Cardiac muscle cell (in vitro differentiated cells and primary cell): ENCODE data around the gene CCDC33. TPM values are rescaled to one million over a fixed set of nuclear protein-coding genes. Genes with fewer than 3 reads are reported as not detected.

Experiments used
- DNase-seq, 2 donors: peaks; one replicate each; pipeline versions ENCODE4 v3.0.0 to v3.0.0-alpha.2; 2010 to 2017; ENCODE audit warnings: low read depth in 1 of 2, low spot score in 1 of 2
- H3K27ac ChIP-seq: fragments of 200-600 bp; sonication (generic); 2 replicates; pipeline ENCODE4 v1.5.1; 2016
- H3K27me3 ChIP-seq: fragments of 200-600 bp; sonication (generic); 2 replicates; pipeline ENCODE4 v1.6.0; 2016; ENCODE audit warnings: control low read depth
- H3K36me3 ChIP-seq: fragments of 200-600 bp; sonication (generic); 2 replicates; pipeline ENCODE4 v1.5.1; 2016; ENCODE audit warnings: control low read depth
- H3K4me1 ChIP-seq: fragments of 200-600 bp; sonication (generic); 2 replicates; pipeline ENCODE4 v1.8.1; 2017; ENCODE audit warnings: low read depth, mild to moderate bottlenecking, mixed run types
- H3K4me3 ChIP-seq: fragments of 200-600 bp; sonication (generic); 2 replicates; pipeline ENCODE4 v1.5.1; 2016; ENCODE audit warnings: mild to moderate bottlenecking
- H3K9me3 ChIP-seq: fragments of 200-600 bp; sonication (generic); 2 replicates; pipeline ENCODE4 v1.5.1; 2017; ENCODE audit warnings: low read depth, mild to moderate bottlenecking, control low read depth
- polyA plus RNA-seq: library from polyadenylated mRNA; unstranded; fragments of >200 nt; fragmentation: Nextera tagmentation; extraction: Ambion mirVana; gene quantifications from 2 replicates; pipeline ENCODE4 v1.2.1, GENCODE V29; 2016
- total RNA-seq: library from RNA; depleted of rRNA; stranded (reverse); fragments of >200 nt; gene quantifications from 2 replicates; pipeline ENCODE4 v1.2.3, GENCODE V29; 2016
- TF ChIP-seq, protein P1 (sequence below): IDR thresholded peaks from 2 replicates; pipeline ENCODE4 v1.5.1; 2012; ENCODE audit warnings: low read depth, mild to moderate bottlenecking, low read length

The CCDC33 gene
- total and polyA plus RNA-seq, 2 experiments from 2014 or later = 3.1 to 9.5 TPM

DNA sequence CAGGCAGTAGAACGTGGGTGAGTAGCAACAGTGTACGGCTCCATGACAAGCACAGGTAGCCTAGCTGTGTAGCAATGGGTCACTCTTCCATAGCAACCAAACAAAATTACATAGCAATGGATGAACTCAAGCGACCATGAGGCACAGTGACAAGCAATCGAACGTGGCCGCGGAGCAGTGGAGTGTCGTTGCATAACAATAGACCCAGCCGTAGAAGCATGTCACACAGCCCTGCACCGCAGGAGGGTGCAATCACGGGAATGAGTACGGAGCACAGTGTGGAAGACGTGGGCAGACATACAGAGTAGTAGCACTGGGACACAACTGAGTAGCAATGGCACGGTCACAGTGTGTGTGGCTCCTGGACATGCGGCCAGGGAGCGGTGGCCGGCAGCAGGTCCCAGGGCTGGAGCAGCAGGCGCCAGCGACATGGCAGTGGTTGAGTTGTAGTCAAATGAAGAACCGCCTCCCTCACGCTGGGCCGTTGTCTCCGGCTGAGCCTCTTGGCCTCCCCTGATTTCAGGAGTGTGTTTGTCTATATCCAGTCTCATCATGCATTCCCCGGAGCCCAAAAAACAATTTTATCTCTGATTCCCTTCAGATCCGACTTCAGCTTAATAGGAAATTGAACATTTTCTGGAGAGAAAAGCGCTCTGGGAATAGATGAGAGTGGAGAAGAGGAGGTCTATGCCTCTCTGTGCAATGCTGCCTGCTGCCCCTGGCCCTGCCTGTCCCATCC lies 64.1 kb downstream of the CCDC33 start:
- TF ChIP-seq, protein P1, sequence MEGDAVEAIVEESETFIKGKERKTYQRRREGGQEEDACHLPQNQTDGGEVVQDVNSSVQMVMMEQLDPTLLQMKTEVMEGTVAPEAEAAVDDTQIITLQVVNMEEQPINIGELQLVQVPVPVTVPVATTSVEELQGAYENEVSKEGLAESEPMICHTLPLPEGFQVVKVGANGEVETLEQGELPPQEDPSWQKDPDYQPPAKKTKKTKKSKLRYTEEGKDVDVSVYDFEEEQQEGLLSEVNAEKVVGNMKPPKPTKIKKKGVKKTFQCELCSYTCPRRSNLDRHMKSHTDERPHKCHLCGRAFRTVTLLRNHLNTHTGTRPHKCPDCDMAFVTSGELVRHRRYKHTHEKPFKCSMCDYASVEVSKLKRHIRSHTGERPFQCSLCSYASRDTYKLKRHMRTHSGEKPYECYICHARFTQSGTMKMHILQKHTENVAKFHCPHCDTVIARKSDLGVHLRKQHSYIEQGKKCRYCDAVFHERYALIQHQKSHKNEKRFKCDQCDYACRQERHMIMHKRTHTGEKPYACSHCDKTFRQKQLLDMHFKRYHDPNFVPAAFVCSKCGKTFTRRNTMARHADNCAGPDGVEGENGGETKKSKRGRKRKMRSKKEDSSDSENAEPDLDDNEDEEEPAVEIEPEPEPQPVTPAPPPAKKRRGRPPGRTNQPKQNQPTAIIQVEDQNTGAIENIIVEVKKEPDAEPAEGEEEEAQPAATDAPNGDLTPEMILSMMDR = no peak

DNA sequence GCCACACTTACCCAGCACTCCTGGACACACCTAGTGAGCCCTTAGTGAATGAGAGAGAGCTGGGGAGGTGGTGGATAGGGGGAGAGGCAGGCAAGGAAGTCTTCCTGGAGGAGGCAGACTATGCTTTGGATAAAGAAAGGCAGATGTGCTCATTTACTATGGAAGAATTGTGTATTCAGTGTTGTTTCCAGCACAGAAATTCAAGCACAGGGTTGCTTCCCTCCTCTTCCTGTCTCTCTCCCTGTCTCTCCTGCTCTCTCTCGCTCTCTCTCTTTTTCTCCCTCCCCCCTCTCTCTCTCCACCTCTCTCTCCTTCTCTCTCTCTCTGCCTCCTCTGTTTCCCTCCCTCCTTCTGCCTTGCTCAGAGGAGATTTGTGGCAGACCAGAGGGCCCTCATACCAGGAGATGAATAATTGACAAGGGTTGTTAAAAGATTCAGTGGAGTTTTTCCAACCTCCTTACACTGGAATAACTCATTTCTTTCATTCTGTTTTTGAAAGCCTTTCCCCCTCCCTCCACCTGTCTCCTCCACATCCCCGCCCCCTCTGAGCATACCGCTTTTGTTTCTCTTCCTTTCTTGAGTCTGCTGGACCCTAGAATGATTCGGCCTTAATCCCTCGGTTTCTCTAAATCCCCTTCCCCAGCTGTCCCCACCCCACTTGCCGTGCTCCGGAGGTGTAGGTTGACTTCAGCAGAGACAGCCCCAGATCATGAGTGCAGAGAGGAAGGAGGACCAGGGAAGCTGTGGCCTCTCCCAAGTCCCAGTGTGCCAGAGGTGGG lies 65.6 kb downstream of the CCDC33 start:
- DNase-seq = no peak
- Histone ChIP-seq H3K36me3 (no peaks in the 10 kb centered on the region), H3K4me3 (no peak overlapping the region), H3K4me1 (peaks cover 4% of the 10 kb centered on the region), H3K9me3 (no peaks in the 10 kb centered on the region), H3K27ac (no peak overlapping the region), H3K27me3 (peaks cover 19% of the 10 kb centered on the region)
- TF ChIP-seq, protein P1 = no peak

More for the DNA sequence above, 64.1 kb downstream of the CCDC33 start:
- no peak overlapping the region for H3K4me3 ChIP-seq
- no peaks in the 10 kb centered on the region for H3K9me3 ChIP-seq
- no peak overlapping the region for H3K27ac ChIP-seq
- no peaks in the 10 kb centered on the region for H3K36me3 ChIP-seq
- peaks cover 19% of the 10 kb centered on the region for H3K27me3 ChIP-seq
- DNase-seq = no peak
- peaks cover 4% of the 10 kb centered on the region for H3K4me1 ChIP-seq

DNA sequence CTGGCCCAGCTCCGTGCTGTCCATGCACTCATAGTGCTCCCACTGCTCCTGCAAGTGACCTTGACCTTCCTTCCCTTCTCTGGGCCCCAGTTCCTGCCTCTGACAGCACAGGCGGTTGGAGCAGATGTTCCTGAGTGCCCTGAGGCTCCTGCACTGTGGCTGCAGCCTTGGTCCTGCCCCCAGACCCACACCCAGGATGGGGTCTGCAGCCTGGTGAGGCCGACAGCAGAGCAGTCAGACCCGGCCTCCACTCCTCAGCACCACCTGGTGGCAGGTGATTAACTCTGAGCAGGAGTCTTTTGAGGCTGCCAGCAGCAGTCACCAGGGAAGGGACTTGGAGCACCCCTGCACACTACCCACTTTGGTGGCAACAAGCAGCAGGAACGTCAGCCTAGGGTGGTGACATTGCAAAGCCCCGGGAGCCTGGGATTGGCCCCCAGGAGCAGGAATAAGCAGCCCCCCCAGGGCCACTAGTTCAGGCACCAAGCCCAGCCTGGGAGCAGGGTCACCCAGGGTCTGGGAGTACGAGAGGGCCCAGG lies 66.8 kb downstream of the CCDC33 start:
- TF ChIP-seq, protein P1 = peak; percentile 70
- Histone ChIP-seq H3K27ac (no peak overlapping the region), H3K36me3 (no peaks in the 10 kb centered on the region)

DNA sequence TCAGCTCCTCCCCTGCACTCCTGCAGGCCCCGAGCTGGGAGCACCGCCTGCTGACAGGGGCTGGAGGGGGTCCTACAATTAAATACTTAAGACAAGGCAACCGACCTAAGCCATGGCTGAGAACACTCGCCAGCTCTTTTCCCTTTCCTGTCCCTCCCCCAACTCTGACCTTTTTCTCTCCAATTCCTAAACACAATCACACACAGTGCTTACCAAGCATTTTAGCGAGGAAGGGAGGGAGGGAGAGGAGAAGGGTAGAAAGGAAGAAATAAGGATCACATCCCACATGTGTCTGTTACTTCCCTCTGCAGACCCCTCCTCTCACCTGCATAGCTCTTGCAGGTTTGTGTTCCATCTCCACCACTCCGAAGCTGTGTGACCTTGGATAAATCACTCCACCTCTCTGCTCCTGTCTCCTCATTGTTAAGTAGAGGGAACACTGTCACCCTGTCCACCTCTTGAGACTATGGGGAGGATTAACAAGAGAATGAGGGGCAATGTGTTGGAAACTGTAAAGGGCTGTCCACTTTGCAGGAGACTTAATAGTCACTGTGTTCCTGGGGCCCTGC lies 67.7 kb downstream of the CCDC33 start:
- Histone ChIP-seq H3K4me1 (peaks cover 11% of the 10 kb centered on the region), H3K4me3 (no peak overlapping the region), H3K9me3 (no peaks in the 10 kb centered on the region), H3K36me3 (no peaks in the 10 kb centered on the region), H3K27me3 (peaks cover 19% of the 10 kb centered on the region), H3K27ac (no peak overlapping the region)
- DNase-seq = no peak
- TF ChIP-seq, protein P1 = no peak

More for the DNA sequence above, 66.8 kb downstream of the CCDC33 start:
- H3K4me1 ChIP-seq = peaks cover 4% of the 10 kb centered on the region
- peaks cover 19% of the 10 kb centered on the region for H3K27me3 ChIP-seq
- H3K4me3 ChIP-seq = no peak overlapping the region
- H3K9me3 ChIP-seq = no peaks in the 10 kb centered on the region
- peak; percentile 50 to 71 for DNase-seq

DNA sequence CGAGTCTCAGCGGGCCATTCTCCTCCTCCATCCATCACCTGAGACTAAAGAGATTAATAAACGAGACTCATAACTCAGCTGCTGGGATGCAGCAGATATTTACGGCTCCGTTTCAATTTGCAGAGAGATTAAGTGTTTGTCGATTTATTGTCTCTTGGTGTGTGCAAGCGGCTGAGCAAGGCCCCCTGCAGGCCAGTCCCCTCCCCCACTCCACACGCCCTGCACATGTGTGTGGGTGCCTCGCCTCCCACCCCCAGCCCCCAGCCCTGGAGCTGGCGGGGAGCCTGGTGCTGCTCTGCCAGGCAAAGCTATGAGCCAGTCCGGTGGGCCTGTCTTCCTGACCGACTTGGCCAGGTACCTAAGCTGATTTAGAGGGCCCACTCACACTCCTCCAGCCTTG lies 68.3 kb downstream of the CCDC33 start:
- TF ChIP-seq, protein P1 = no peak
- no peaks in the 10 kb centered on the region for H3K36me3 ChIP-seq
- H3K27ac ChIP-seq = no peak overlapping the region
- no peak for DNase-seq
- H3K27me3 ChIP-seq = peaks cover 19% of the 10 kb centered on the region
- no peak overlapping the region for H3K4me3 ChIP-seq
- no peaks in the 10 kb centered on the region for H3K9me3 ChIP-seq
- H3K4me1 ChIP-seq = peaks cover 11% of the 10 kb centered on the region
